Osteoblast (primary cell): ENCODE data around the gene CDH12. TPM values are rescaled to one million over a fixed set of nuclear protein-coding genes. Genes with fewer than 3 reads are reported as not detected.

Experiments
- DNase-seq: peaks from one replicate; pipeline ENCODE4 v3.0.0; 2011; ENCODE audit warnings: low spot score, mixed read lengths; ENCODE audit not compliant: insufficient read length; ENCODE audit errors: missing footprints
- H2AFZ ChIP-seq: 2 replicates; pipeline ENCODE4 v1.6.0; 2011; ENCODE audit warnings: mild to moderate bottlenecking, low read length
- H3K27ac ChIP-seq: 2 replicates; pipeline ENCODE4 v1.5.1; 2011; ENCODE audit warnings: mild to moderate bottlenecking, low read depth, low read length, moderate library complexity
- H3K27me3 ChIP-seq: 2 replicates; pipeline ENCODE4 v1.6.0; 2012; ENCODE audit warnings: mild to moderate bottlenecking, control low read depth, inconsistent platforms, low read length, moderate library complexity; ENCODE audit not compliant: insufficient read depth
- H3K36me3 ChIP-seq: 2 replicates; pipeline ENCODE4 v1.5.1; 2011; ENCODE audit warnings: mild to moderate bottlenecking, low read length, control low read depth, moderate library complexity; ENCODE audit not compliant: insufficient read depth
- H3K4me1 ChIP-seq: 2 replicates; pipeline ENCODE4 v1.5.1; 2011; ENCODE audit warnings: mild to moderate bottlenecking, low read length, control low read depth, moderate library complexity; ENCODE audit not compliant: insufficient read depth
- H3K4me2 ChIP-seq: 2 replicates; pipeline ENCODE4 v1.6.0; 2011; ENCODE audit warnings: mild to moderate bottlenecking, low read length; ENCODE audit not compliant: insufficient read depth
- H3K4me3 ChIP-seq: fragments of 200-600 bp; sonication (generic); 3 replicates; pipeline ENCODE4 v1.5.1; 2012; ENCODE audit warnings: mild to moderate bottlenecking, low read length, inconsistent platforms; ENCODE audit not compliant: insufficient read depth
- H3K79me2 ChIP-seq: 2 replicates; pipeline ENCODE4 v1.6.0; 2012; ENCODE audit warnings: mild to moderate bottlenecking, low read length, control low read depth, inconsistent platforms; ENCODE audit not compliant: insufficient read depth
- H3K9me3 ChIP-seq: 2 replicates; pipeline ENCODE4 v1.5.1; 2011; ENCODE audit warnings: low read depth, low read length, control low read depth
- H4K20me1 ChIP-seq: 2 replicates; pipeline ENCODE4 v1.6.0; 2012; ENCODE audit warnings: mild to moderate bottlenecking, low read length, control low read depth; ENCODE audit not compliant: insufficient read depth
- total RNA-seq: library from RNA; depleted of rRNA; stranded (reverse); fragments of >200 nt; gene quantifications from 2 replicates; pipeline ENCODE4 v1.2.3, GENCODE V29; 2012
- TF ChIP-seq, protein P1 (sequence below): IDR thresholded peaks from 2 replicates; pipeline ENCODE4 v1.5.1; 2011; ENCODE audit warnings: mild to moderate bottlenecking, low read depth, low read length, moderate library complexity; ENCODE audit errors: extremely low read depth

Gene CDH12
- total RNA-seq, 1 donor: not detected

DNA sequence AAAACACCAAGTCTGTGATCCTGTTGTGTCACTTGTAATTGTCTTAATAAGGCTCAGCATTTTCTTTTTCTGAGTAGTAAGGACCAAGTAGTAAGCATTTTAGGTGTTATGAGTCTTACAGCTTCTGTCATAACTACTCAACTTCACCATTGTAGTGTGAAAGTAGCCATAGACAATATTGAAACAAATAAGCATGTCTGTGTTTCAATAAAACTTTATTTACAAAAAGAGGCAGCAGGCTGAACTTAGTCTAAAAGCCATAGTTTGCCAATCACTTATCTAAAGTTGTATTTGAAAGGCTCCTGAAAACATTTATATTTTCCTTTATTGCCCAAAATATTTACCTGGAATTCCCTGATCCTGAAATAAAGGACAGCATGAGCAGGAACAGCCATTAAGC, 796.1 kb downstream of the CDH12 start:
- Histone ChIP-seq H3K27ac (no peak overlapping the region), H3K4me3 (no peak overlapping the region), H3K4me1 (no peaks in the 10 kb centered on the region), H3K9me3 (no peaks in the 10 kb centered on the region), H4K20me1 (no peaks in the 10 kb centered on the region), H3K79me2 (no peaks in the 10 kb centered on the region), H3K36me3 (no peaks in the 10 kb centered on the region), H3K27me3 (no peaks in the 10 kb centered on the region), H2AFZ (no peak overlapping the region), H3K4me2 (no peak overlapping the region)
- DNase-seq: no peak
- TF ChIP-seq, protein P1, sequence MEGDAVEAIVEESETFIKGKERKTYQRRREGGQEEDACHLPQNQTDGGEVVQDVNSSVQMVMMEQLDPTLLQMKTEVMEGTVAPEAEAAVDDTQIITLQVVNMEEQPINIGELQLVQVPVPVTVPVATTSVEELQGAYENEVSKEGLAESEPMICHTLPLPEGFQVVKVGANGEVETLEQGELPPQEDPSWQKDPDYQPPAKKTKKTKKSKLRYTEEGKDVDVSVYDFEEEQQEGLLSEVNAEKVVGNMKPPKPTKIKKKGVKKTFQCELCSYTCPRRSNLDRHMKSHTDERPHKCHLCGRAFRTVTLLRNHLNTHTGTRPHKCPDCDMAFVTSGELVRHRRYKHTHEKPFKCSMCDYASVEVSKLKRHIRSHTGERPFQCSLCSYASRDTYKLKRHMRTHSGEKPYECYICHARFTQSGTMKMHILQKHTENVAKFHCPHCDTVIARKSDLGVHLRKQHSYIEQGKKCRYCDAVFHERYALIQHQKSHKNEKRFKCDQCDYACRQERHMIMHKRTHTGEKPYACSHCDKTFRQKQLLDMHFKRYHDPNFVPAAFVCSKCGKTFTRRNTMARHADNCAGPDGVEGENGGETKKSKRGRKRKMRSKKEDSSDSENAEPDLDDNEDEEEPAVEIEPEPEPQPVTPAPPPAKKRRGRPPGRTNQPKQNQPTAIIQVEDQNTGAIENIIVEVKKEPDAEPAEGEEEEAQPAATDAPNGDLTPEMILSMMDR: no peak

DNA sequence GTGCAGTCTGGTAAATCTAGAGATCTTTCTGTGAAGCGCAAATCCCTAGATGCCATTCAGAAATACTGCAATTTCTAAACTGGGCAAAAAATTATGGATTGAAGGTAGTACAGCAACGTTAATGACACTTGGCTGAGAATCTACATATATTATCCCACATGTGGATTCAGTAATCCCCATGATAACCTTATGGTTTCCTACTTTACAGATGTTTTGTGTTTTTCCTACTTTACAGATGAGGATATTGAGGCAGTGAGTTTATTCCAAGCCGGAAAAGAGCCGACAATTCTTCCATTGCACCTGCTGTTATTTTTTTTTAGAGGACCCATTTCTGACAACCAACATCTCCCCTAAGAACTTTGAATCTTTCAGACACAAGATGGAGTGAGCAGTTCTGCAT, 796.5 kb downstream of the CDH12 start:
- no peaks in the 10 kb centered on the region for H3K36me3 ChIP-seq
- no peak overlapping the region for H3K4me2 ChIP-seq
- DNase-seq: no peak
- H4K20me1 ChIP-seq: no peaks in the 10 kb centered on the region
- no peaks in the 10 kb centered on the region for H3K27me3 ChIP-seq
- H3K9me3 ChIP-seq: no peaks in the 10 kb centered on the region
- no peak overlapping the region for H2AFZ ChIP-seq
- H3K27ac ChIP-seq: no peak overlapping the region
- no peaks in the 10 kb centered on the region for H3K4me1 ChIP-seq
- H3K4me3 ChIP-seq: no peak overlapping the region
- H3K79me2 ChIP-seq: no peaks in the 10 kb centered on the region
- TF ChIP-seq, protein P1: no peak

DNA sequence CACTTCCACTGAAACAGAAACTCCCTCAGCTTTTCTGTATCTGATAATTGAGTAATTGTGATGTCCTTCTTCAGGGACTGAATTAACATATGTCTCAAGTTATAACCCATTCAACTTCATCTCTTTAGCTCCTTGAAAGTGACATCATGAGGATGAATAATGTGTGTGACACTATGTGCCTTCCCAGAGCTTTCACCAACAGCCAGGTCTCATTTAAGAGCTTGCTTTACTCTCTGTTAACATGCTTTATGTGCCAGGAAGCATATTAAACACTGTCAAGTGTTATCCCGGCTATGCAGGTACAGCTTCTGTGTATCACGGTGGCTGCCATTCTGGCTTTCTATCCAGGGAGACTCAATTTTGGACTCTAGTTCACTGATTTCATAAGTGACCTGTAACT, 799.9 kb downstream of the CDH12 start:
- H3K9me3 ChIP-seq: no peaks in the 10 kb centered on the region
- no peak overlapping the region for H3K27ac ChIP-seq
- H2AFZ ChIP-seq: no peak overlapping the region
- H4K20me1 ChIP-seq: no peaks in the 10 kb centered on the region
- no peaks in the 10 kb centered on the region for H3K36me3 ChIP-seq
- TF ChIP-seq, protein P1: no peak
- H3K4me3 ChIP-seq: no peak overlapping the region
- no peaks in the 10 kb centered on the region for H3K4me1 ChIP-seq
- no peak overlapping the region for H3K4me2 ChIP-seq
- DNase-seq: no peak
- H3K79me2 ChIP-seq: no peaks in the 10 kb centered on the region
- H3K27me3 ChIP-seq: no peaks in the 10 kb centered on the region

DNA sequence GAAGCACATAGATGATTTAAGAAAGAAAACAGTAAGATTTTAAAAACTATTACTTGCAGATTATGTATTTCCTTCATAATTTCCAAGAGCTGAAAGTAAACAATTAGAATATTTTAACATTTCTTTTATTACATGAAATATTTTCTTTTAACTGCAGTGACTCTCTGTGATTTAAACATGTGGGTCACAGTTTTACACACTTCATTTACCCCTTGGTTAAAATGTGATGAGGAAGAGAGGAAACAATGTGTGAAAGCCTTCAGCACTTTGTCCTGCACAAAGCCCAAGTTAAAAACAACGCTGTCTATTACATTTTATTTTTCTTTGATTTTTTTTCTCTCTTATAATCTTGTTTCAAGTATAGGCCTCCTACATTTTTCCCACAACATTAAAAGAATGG, 801.3 kb downstream of the CDH12 start:
- DNase-seq: no peak
- Histone ChIP-seq H3K4me1 (no peaks in the 10 kb centered on the region), H3K27me3 (no peaks in the 10 kb centered on the region), H3K79me2 (no peaks in the 10 kb centered on the region), H3K36me3 (no peaks in the 10 kb centered on the region), H2AFZ (no peak overlapping the region), H3K9me3 (peaks cover 3% of the 10 kb centered on the region), H3K4me3 (no peak overlapping the region), H4K20me1 (no peaks in the 10 kb centered on the region), H3K4me2 (no peak overlapping the region), H3K27ac (no peak overlapping the region)
- TF ChIP-seq, protein P1: no peak
